Measurements from ENCODE around the gene PTPRF.

GRCh38 chr1:43548285-43549271 is 17.9 kb downstream of the PTPRF start:
- TF ChIP-seq POLR2AphosphoS5 (IDR thresholded peaks at IDR 0.05; ENCODE audit: low read depth, low read length): no peak
- no peak for TF ChIP-seq REST (IDR thresholded peaks at IDR 0.05; ENCODE audit: insufficient read depth in 1 of 2, low read depth in 2 of 2, low read length in 2 of 2)
- TF ChIP-seq TAF1 (IDR thresholded peaks at IDR 0.05; ENCODE audit: borderline replicate concordance, insufficient read depth, low read length): no peak
- TF ChIP-seq SIN3A (IDR thresholded peaks at IDR 0.05; ENCODE audit: borderline replicate concordance, insufficient read depth, low read length): no peak

Data from PFSK-1 (cell line).